ELF-1 (cell line): Measurements from ENCODE around the gene INPP5E.
A peak's percentile ranks its signal among the peaks of the same experiment; 100 is the strongest.

Experiments
- DNase-seq: peaks from one replicate; pipeline ENCODE4 v3.0.0-alpha.2; 2016; ENCODE audit warnings: low read depth, low spot score

Gene INPP5E

GRCh38 chr9:136451221-136451877 lies 11.7 kb upstream of the INPP5E start:
- no peak for DNase-seq

GRCh38 chr9:136448655-136449054 lies 9.0 kb upstream of the INPP5E start:
- DNase-seq = no peak

- no peak for DNase-seq
Observed at GRCh38 chr9:136447173-136447778, 7.6 kb upstream of the INPP5E start.

GRCh38 chr9:136445799-136446198 lies 6.2 kb upstream of the INPP5E start:
- no peak for DNase-seq

GRCh38 chr9:136444102-136444501 lies 4.5 kb upstream of the INPP5E start:
- no peak for DNase-seq

GRCh38 chr9:136443687-136444086 lies 4.0 kb upstream of the INPP5E start:
- no peak for DNase-seq

DNA sequence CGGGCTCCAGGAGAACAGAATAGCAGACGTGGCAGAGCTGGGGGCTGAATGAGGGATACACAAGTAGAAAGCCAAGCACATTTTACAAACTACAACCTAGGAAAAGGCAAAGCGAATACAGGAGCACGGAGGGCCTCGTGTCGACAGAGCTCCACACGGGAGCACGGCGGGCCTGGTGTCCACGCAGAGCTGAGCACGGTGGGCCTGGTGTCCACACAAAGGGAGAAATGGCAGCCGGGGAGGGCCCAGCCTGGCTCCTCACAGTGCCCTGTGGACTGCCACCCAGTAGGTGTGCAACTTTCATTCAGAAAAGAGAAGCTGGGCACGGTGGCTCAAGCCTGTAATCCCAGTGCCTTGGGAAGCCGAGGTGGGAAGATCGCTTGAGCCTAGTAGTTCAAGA lies 3.4 kb upstream of the INPP5E start:
- no peak for DNase-seq

GRCh38 chr9:136442265-136442664 lies 2.6 kb upstream of the INPP5E start:
- DNase-seq = no peak

DNA sequence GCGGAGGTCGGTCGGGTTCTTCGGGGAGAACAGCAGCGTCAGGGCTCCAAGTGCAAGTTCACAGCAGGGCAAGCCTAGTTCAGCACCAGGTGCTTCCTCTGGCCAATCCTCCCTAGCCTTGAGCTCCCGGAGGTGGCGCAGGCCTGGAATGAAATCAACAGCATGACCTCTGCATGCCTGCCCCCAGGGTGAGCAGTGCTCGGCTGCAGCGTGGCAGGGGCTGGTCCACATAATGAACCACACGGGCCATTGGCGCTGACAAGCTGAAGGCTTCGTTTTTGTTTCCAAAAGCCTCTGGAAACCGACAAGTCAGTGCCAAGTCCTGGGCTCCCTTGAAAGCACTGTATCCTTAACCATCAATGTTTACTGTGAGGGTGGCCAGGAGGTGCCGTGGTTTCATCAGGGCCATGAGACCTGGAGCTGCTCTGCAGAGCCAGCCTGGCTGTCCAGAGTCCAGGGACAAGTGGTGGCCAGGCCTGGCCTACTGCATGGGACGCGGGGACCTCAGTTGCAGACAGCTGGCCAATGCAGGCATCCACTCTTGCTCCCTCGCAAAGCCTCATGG lies 2.1 kb upstream of the INPP5E start:
- no peak for DNase-seq

GRCh38 chr9:136441191-136441680 lies 1.6 kb upstream of the INPP5E start:
- DNase-seq = no peak

- DNase-seq = peak; percentile 67
Observed at GRCh38 chr9:136438548-136439480, 831 bp downstream of the INPP5E start.

DNA sequence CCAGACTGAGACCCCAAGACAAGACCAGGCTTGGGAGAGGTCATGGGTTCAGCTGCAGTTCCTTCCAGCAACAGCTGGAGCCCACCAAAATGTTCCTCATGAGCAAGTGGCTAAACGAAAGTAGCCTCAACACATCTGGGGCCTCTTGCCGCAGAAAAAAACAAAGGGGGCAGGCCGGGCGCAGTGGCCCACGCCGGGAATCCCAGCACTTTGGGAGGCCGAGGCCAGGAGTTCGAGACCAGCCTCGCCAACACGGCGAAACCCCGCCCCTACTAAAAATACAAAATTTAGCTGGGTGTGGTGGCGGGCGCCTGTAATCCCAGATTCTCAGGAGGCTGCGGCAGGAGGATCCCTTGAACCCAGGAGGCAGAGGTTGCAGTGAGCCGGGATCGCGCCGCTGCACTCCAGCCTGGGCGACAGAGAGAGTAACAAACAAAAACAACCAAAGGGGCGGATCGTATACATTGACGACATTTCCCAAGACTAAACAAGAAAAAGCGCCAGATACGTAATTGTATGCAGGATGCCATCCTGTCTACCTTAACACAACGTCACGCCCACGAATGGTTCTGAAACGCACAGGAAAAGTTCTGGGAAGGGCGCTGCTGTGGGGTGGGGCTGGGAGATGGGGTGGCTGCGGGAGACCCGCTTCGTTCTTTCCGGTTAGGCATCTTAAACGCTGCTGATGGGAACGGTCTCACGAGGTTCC lies 1.7 kb downstream of the INPP5E start:
- DNase-seq = no peak

DNA sequence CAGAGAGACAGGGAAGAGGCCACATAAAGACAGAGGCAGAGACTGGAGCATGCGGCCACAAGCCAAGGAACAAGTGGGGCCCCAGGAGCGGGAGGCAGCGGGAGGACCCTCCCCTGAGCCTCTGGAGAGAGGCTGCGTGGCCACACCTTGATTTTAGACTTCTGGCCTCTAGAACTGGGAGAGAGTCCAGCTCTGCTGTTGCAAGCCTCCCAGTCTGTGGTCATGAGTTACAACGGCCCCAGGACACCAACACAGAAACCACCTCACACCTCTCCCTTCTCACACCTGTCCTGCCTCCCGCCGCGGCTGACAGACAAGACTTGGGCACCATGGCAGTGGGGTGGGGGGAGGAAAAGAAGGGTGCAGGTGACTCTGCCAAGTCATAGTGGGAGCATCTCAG lies 2.2 kb downstream of the INPP5E start:
- DNase-seq = no peak

- no peak for DNase-seq
Observed at GRCh38 chr9:136436055-136436634, 3.5 kb downstream of the INPP5E start.

DNA sequence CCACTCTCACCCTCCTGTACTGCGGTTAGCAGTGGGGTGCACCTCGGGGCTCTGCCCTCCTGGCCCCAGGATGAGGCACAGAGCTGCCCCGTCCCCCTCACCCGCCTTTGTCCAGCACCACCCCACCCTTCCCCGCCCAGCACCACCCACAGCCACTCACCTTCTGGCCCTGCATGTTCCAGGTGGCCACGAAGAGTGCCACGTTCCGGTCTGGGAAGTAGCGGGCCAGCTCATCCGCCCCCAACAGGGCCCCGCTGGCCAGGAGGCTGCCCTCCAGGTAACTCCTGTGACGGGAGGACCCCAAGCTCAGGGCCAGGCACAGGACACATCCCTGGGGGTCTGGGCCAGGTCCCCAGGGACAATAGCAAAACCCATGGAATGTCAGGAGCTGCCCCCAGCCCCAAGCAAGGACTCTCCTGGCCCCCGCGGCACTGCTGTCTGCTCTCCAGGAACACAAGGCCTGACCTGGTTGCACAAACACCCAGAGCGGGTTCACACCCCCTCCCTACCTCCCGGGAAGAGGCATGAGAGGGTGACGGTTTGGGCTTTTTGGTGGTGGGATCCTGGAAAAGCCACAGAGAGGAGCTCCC lies 5.0 kb downstream of the INPP5E start:
- DNase-seq = no peak

DNA sequence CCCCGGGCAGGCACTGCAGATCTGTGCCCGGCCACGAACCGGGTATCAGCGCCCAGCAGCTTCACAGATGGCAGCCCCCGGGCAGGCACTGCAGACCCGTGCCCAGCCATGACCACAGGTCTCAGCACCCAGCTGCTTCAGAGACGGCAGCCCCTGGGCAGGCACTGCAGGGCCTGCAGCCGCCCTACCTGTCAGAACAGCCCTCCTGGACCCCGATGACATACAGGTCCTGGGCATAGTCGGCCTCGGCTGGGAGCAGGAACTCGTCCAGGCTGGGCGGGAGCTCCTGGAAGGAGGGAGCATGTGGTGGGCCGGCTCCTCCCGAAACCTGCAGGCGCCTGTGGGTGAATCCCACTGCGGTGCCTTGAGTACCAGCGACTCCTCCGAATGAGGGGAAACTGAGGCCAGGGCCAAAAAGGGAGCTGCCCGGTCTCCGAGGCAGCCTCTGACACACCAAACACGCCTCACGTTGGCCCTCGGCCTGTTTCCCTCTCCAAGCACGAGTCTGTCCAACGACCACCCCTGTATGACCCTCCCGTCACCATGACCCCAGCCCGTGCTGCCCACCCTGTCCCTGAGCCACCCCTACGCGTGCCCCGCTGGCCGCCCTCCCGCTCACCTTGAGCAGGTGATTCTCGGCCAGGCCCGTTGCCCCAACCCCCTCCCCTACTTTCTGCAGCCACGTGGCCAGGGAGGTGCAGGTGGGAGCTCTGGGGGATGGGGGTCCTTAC lies 5.6 kb downstream of the INPP5E start:
- DNase-seq = no peak

- DNase-seq = no peak
Observed at GRCh38 chr9:136433043-136433715, 6.5 kb downstream of the INPP5E start.

DNA sequence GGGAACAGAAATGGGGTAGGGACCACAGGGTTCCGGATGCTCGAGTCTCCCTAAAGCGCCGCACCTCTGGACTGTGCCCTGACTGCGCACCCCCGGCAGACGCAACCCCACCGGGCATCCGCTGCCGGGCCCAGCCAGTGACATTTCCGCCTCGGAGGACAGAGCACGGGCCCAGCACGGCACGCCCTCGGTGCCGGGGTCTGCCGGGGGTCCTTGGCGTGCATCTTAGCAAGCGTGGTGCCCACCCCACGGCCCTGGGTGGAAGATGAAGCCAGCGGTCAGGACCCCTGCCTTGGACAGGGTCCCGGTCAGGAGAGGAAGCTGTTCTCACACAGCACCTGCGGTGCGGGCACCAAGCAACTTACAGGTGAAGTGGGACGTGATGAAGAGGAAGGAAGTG lies 7.1 kb downstream of the INPP5E start:
- no peak for DNase-seq

- DNase-seq = no peak
Observed at GRCh38 chr9:136431782-136432350, 7.8 kb downstream of the INPP5E start.
